H1 (cell line): Measurements from ENCODE around the gene CRYM. TPM values are rescaled to one million over a fixed set of nuclear protein-coding genes. Genes with fewer than 3 reads are reported as not detected.

Source experiments
- KDM1A ChIP-seq: fragments of 200-600, 300-600 bp; sonication (generic); IDR thresholded peaks from 2 replicates; pipeline ENCODE4 v1.7.1; 2016; ENCODE audit warnings: mild to moderate bottlenecking, low read length, borderline replicate concordance
- SUZ12 ChIP-seq: fragments of 200-600 bp; sonication (generic); IDR thresholded peaks from 2 replicates; pipeline ENCODE4 v1.6.1; 2012; ENCODE audit warnings: mild to moderate bottlenecking, inconsistent platforms, low read length, moderate library complexity, mixed read lengths
- polyA plus RNA-seq, 7 experiments: library from polyadenylated mRNA; depleted of rRNA in 3 of 7; stranded (reverse) in 5 of 7; unstranded in 2 of 7; fragments of >200 nt in 5 of 7; fragments of 200-250 nt in 2 of 7; gene quantifications; 1 replicate in 5 of 7; 2 replicates in 1 of 7; 4 replicates in 1 of 7; pipeline versions ENCODE4 v1.2.1 to v1.2.3, GENCODE V29; 2011 to 2013; ENCODE audit warnings: missing spikeins in 2 of 7, mixed read lengths in 2 of 7
- total RNA-seq: library from RNA; stranded (reverse); fragmentation: NEBNext Ultra II Directional; extraction: Animal tissue kit (Norgen Biotek cat#: 25700); gene quantifications from 2 replicates; pipeline ENCODE4 v1.2.1, GENCODE V29; 2021
- TF ChIP-seq, protein P1 (sequence below): fragments of 300-600 bp; sonication (generic); IDR thresholded peaks from 2 replicates; pipeline ENCODE4 v1.7.1; 2012; ENCODE audit warnings: low read length, moderate library complexity, mild to moderate bottlenecking, inconsistent platforms; ENCODE audit not compliant: insufficient replicate concordance

CRYM gene
- total and polyA plus RNA-seq, 2 of the 8 experiments (the other 6 are each of a cell fraction or from before 2014, with no cell fraction given): 12.9 to 40.4 TPM

DNA sequence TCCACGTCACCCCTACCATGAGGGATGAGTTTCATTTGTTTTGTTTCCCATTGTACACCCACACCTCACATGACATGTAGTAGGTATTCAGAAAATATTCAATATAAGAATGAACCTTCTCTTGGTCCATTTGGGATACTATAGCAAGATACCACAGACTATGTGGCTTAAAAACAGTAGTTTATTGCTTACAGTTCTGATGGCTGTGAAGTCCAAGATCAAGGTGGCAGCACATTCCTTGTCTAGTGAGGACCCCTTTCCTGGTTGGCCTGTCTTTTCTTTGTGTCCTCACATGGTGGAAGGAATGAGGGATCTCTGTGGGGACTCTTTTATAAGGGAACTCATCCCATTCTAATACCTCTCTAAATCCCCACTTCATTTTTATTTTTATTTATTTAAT is 36.2 kb upstream of the CRYM start (continued):
- TF ChIP-seq, protein P1, sequence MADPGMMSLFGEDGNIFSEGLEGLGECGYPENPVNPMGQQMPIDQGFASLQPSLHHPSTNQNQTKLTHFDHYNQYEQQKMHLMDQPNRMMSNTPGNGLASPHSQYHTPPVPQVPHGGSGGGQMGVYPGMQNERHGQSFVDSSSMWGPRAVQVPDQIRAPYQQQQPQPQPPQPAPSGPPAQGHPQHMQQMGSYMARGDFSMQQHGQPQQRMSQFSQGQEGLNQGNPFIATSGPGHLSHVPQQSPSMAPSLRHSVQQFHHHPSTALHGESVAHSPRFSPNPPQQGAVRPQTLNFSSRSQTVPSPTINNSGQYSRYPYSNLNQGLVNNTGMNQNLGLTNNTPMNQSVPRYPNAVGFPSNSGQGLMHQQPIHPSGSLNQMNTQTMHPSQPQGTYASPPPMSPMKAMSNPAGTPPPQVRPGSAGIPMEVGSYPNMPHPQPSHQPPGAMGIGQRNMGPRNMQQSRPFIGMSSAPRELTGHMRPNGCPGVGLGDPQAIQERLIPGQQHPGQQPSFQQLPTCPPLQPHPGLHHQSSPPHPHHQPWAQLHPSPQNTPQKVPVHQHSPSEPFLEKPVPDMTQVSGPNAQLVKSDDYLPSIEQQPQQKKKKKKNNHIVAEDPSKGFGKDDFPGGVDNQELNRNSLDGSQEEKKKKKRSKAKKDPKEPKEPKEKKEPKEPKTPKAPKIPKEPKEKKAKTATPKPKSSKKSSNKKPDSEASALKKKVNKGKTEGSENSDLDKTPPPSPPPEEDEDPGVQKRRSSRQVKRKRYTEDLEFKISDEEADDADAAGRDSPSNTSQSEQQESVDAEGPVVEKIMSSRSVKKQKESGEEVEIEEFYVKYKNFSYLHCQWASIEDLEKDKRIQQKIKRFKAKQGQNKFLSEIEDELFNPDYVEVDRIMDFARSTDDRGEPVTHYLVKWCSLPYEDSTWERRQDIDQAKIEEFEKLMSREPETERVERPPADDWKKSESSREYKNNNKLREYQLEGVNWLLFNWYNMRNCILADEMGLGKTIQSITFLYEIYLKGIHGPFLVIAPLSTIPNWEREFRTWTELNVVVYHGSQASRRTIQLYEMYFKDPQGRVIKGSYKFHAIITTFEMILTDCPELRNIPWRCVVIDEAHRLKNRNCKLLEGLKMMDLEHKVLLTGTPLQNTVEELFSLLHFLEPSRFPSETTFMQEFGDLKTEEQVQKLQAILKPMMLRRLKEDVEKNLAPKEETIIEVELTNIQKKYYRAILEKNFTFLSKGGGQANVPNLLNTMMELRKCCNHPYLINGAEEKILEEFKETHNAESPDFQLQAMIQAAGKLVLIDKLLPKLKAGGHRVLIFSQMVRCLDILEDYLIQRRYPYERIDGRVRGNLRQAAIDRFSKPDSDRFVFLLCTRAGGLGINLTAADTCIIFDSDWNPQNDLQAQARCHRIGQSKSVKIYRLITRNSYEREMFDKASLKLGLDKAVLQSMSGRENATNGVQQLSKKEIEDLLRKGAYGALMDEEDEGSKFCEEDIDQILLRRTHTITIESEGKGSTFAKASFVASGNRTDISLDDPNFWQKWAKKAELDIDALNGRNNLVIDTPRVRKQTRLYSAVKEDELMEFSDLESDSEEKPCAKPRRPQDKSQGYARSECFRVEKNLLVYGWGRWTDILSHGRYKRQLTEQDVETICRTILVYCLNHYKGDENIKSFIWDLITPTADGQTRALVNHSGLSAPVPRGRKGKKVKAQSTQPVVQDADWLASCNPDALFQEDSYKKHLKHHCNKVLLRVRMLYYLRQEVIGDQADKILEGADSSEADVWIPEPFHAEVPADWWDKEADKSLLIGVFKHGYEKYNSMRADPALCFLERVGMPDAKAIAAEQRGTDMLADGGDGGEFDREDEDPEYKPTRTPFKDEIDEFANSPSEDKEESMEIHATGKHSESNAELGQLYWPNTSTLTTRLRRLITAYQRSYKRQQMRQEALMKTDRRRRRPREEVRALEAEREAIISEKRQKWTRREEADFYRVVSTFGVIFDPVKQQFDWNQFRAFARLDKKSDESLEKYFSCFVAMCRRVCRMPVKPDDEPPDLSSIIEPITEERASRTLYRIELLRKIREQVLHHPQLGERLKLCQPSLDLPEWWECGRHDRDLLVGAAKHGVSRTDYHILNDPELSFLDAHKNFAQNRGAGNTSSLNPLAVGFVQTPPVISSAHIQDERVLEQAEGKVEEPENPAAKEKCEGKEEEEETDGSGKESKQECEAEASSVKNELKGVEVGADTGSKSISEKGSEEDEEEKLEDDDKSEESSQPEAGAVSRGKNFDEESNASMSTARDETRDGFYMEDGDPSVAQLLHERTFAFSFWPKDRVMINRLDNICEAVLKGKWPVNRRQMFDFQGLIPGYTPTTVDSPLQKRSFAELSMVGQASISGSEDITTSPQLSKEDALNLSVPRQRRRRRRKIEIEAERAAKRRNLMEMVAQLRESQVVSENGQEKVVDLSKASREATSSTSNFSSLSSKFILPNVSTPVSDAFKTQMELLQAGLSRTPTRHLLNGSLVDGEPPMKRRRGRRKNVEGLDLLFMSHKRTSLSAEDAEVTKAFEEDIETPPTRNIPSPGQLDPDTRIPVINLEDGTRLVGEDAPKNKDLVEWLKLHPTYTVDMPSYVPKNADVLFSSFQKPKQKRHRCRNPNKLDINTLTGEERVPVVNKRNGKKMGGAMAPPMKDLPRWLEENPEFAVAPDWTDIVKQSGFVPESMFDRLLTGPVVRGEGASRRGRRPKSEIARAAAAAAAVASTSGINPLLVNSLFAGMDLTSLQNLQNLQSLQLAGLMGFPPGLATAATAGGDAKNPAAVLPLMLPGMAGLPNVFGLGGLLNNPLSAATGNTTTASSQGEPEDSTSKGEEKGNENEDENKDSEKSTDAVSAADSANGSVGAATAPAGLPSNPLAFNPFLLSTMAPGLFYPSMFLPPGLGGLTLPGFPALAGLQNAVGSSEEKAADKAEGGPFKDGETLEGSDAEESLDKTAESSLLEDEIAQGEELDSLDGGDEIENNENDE: no peak
- no peak for TF ChIP-seq SUZ12
- TF ChIP-seq KDM1A: no peak
